NCI-H2196 (cell line): ENCODE measurements around the gene RFFL.
A peak's percentile ranks its signal among the peaks of the same experiment; 100 is the strongest.

Source experiments
- DNase-seq: peaks from one replicate; lab custom pipeline; 2025; ENCODE audit not compliant: unreplicated experiment; lab: John Stamatoyannopoulos, UW

Gene RFFL

DNA sequence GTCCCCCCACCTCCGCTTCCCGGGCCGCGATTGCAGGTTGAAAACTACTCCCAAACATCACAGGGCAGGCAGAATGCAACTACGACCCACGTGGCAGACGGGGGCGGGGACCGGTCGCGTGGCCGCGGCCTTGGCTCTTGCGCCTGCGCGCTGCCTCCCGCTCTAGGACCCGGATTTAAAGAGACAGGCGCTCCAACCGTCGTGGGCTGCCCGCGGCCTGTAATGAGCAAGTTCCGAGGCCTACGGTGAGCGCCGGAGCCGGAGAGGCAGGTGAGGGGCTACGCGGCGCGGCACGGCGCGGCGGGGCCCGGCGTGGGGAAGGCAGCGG is 83.2 kb downstream of the RFFL start, which contains the start of gene LIG3:
TSS of gene LIG3 (plus strand) at position 160 of the 328 bp plus-strand sequence. CDS start 2,494 bp downstream, outside the sequence.
- DNase-seq = peak; percentile 70

DNA sequence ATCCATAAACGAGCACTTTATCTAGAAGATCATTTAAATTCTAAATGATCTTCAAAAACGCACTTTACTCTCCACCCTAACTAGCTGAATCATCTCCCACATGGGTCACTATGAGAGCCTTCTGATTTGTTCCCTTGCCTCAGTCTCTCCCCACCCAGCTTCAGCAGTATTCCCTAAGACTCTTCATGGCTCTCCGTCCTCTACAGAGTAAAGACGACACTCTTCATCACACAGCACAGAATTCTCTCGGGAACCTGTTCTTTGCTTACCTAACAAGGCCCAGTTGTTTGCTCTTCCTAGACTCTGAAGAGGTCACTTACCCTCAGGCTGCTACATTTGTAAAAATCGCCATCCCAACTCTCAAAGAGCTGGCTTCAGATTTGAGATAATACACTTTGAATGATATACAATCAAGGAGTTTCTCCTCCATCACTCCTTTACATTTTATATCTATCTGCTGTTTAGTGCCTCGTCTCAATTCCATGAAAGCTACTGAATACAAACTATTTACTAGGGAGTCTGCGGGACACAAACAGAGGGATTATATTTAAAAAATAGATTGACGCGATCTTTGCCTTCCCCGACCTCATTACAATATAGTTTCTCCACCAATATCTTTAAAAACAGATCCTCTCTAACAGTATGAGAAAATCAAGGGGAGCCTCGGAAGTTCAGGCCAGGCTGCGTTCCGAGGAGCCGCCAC is 83.7 kb downstream of the RFFL start:
- DNase-seq = no peak

DNA sequence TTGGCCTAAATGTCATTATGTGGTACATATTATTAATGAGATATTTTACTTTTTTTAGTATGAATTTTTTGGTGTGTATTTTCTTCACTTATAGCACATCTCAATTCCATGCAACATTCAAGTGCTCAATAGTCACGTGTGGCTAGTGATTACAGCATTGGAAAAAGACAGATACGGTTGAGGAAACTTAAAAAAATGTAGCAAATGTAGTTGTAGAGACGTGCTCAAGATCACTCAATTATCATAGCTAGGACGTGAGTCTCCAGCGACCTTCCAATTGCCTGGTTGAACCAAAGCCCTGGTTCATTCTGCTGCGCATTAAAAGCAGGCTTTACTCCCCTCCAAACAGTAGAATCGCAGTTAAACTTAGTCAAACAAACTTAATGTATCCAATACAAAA is 84.4 kb downstream of the RFFL start:
- no peak for DNase-seq

DNA sequence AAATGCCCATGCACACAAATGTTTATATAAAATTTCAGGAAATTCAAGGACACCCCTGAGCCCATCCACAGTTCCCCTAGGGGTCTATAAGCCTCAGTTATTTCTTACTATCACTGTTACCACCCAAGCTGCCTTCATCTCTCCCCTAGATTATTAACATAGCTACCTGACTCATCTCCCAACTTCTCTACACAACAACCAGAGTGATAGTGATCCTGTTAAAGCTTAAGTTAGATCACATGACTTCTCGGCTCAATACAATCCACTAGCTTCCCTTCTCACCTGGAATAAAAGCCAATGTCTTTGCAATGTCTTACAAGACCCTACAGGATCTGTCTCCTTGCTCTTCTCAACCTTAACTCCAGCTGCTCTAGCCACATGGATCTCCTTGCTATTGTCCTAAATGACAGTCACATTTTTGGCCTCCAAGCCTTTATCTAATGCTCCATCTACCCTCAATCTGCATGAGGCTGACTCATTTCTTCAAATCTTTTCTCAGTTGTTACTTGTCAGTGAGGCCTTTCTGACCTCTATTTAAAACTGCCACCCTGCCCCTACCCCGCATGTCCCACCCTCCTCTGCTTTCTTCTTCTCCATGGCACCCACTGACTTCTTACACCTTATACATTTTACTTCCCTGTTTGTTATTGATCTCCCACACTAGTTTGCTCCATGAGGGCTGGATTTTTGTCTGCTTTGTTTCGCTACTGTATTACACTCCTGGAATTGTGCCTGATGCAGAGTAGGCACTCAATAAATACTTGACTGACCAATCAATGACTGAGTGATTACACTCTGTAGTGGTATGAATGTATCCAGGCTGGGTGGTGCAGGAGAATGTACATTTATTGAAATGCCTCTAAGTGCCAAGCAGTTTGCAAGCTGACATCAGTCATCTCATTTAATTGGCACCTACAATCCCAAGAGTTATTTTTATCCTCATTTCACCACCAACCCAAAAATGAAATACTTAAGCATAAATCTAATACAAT is 88.4 kb downstream of the RFFL start:
- DNase-seq = no peak

DNA sequence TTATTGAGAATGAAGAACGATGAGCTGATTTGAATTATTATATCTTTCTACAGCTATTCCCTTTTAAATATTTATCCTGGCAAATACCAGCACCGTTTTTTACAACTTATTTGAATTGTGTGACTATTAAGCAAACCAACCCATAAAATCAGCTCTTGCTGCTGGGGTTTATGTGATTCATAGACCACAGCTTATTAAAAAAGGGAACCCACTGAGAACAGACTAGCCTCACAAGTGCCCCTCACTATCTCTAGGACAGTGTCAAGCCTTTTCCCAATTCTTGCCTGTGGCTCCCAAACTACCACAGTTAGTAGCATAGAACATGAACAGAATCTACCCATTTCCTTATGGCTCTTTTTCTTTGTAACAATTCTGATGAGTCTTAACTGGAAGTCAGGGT is 89.3 kb downstream of the RFFL start:
- no peak for DNase-seq

DNA sequence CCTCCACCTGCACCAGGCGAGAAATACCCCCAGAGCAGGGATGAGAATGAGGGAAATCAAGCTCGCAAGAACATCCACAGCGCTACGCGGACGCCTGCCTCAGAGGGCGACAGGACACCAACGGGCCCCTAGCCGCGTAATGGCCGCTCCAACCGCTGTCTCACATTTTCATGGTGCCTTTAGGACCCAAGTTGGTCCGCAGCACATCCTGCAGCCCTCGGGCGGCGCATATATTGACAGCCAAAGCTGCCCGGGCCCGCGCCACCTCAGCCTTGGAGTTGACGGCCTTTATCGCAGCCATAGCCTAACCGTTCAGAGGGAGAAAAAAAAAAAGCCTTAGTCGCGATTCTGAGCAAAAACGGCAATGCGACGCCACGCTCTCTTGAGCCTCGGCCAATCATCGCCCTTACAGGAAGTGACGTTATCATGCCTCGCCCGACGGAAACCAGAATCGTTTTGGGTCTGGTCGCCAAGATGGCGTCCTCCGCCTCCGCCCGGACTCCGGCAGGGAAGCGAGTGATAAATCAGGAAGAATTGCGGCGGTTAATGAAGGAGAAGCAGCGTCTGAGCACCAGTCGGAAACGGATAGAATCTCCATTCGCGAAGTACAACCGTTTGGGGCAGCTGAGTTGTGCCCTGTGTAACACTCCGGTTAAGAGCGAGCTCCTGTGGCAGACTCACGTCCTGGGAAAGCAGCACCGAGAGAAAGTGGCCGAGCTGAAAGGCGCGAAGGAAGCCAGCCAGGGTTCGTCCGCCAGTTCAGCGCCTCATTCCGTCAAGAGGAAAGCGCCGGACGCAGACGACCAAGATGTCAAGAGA is 102.2 kb downstream of the RFFL start, which contains the start of the genes CCT6B and ZNF830:
TSS of gene CCT6B (minus strand) at position 368 of the 819 bp plus-strand sequence. CDS start at position 301, 67 bp downstream.
TSS of gene ZNF830 (plus strand) at position 448 of the 819 bp plus-strand sequence. CDS start at position 475, 27 bp downstream.
- peak; percentile 75 for DNase-seq

DNA sequence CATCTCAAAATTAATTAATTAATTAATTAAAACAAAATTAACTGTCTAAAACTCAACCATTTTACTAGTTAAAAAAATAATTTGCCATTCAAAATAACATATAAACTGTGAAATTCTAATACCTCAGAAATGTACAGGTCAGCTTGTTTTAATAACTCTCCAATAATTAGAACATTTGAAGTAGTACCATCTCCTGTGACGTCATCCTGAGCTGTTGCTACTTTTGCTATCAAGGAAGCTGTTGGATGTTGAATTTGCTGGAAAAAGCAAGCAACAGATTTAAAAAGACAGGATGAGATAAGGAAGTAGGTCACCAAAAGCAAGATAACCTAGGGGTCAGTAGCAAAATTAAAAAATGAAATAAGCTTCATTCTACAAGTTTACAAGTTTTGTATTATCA is 105.1 kb downstream of the RFFL start:
- no peak for DNase-seq
